Testis (tissue), 3 donors: ENCODE measurements around the gene METAP1D. TPM values are rescaled to one million over a fixed set of nuclear protein-coding genes. Genes with fewer than 3 reads are reported as not detected.

ENCODE experiments used
- DNase-seq: peaks from one replicate; pipeline ENCODE4 v3.0.0-alpha.2; 2019
- H3K27ac ChIP-seq, 2 donors: fragments of 200-600 bp; sonication (generic); one replicate each; pipeline ENCODE4 v1.5.1; 2019
- H3K27me3 ChIP-seq: fragments of 200-600 bp; sonication (generic); one replicate; pipeline ENCODE4 v1.5.1; 2019
- H3K36me3 ChIP-seq: fragments of 200-600 bp; sonication (generic); one replicate; pipeline ENCODE4 v1.5.1; 2017; ENCODE audit warnings: low read depth; ENCODE audit errors: missing control alignments
- H3K4me1 ChIP-seq: fragments of 200-600 bp; sonication (generic); one replicate; pipeline ENCODE4 v1.5.1; 2019
- H3K4me3 ChIP-seq, 2 donors: fragments of 200-600 bp; sonication (generic); one replicate each; pipeline ENCODE4 v1.5.1; 2017 to 2019
- H3K9me3 ChIP-seq: fragments of 200-600 bp; sonication (generic); one replicate; pipeline ENCODE4 v1.5.1; 2017
- CTCF ChIP-seq, 3 experiments: fragments of 450-650 bp in 2 of 3; fragments of 200-600 bp in 1 of 3; sonication (generic) in 1 of 3; IDR thresholded peaks; one replicate each; pipeline ENCODE4 v1.5.1; 2016 to 2019; ENCODE audit warnings: antibody characterized with exemption in 3 of 3, mild to moderate bottlenecking in 2 of 3, moderate library complexity in 1 of 3
- POLR2A ChIP-seq: fragments of 450-650 bp; IDR thresholded peaks from one replicate; pipeline ENCODE4 v1.6.1; 2017; ENCODE audit warnings: antibody characterized with exemption, mild to moderate bottlenecking, moderate library complexity
- WGBS, 2 donors: methylation state at CpG; one replicate each; pipeline ENCODE4 v1.1.5; 2018; 5-methylcytosine and 5-hydroxymethylcytosine counted together
- intact Hi-C: fragments of 100-400 bp; cut with DNase I; formaldehyde crosslinking; loops from one replicate; pipeline ENCODE4 v1.15.1; 2023; ENCODE audit warnings: low total_unique reads
- polyA plus RNA-seq: library from polyadenylated mRNA; stranded (reverse); fragments of 350-450 nt; fragmentation: Illumina TruSeq; extraction: RNeasy Lipid Tissue Mini Kit (QIAGEN cat#74804); gene quantifications from one replicate; pipeline ENCODE4 v1.2.3, GENCODE V29; 2014; ENCODE audit warnings: low read depth, low replicate concordance; ENCODE audit not compliant: insufficient read depth
- total RNA-seq, 2 donors: library from RNA; depleted of rRNA; stranded (reverse); fragments of >200 nt; gene quantifications; one replicate each; pipeline ENCODE4 v1.2.3, GENCODE V29; 2016

The METAP1D gene
- total and polyA plus RNA-seq, 3 donors from 2014 or later: 4.5 to 15.3 (median 13.6) TPM

- no peak for DNase-seq
These were observed 22.2 kb downstream of the METAP1D start for GRCh38 chr2:172021955-172022354.

GRCh38 chr2:172031536-172031935 is 31.8 kb downstream of the METAP1D start:
- no peak overlapping the region for H3K4me3 ChIP-seq

More at GRCh38 chr2:172021955-172022354, 22.2 kb downstream of the METAP1D start:
- Histone ChIP-seq H3K27ac (no peak overlapping the region), H3K4me3 (no peak overlapping the region), H3K4me1 (peaks cover 9% of the 10 kb centered on the region), H3K27me3 (no peaks in the 10 kb centered on the region), H3K36me3 (no peaks in the 10 kb centered on the region), H3K9me3 (no peaks in the 10 kb centered on the region)
- WGBS, 2 donors: 36 to 39% methylated on average over 5 of the region's 5 CpGs
- TF ChIP-seq POLR2A: no peak
- no peak for TF ChIP-seq CTCF (IDR thresholded peaks at IDR 0.05)
- intact Hi-C loops: no loop called here

GRCh38 chr2:172038121-172038520 is 38.4 kb downstream of the METAP1D start:
- Histone ChIP-seq H3K27me3 (no peaks in the 10 kb centered on the region), H3K36me3 (no peaks in the 10 kb centered on the region), H3K9me3 (no peaks in the 10 kb centered on the region), H3K27ac (no peak overlapping the region), H3K4me3 (no peak overlapping the region), H3K4me1 (no peaks in the 10 kb centered on the region)
- no peak for TF ChIP-seq CTCF (IDR thresholded peaks at IDR 0.05)
- TF ChIP-seq POLR2A: no peak
- intact Hi-C loops: no loop called here
- 76 to 83% methylated on average over 3 of the region's 3 CpGs for WGBS, 2 donors
- no peak for DNase-seq

More at GRCh38 chr2:172031536-172031935, 31.8 kb downstream of the METAP1D start:
- no peaks in the 10 kb centered on the region for H3K9me3 ChIP-seq
- no peak for DNase-seq
- no peak for TF ChIP-seq CTCF (IDR thresholded peaks at IDR 0.05)
- no peak for TF ChIP-seq POLR2A
- WGBS, 2 donors: 78 to 85% methylated on average over 4 of the region's 4 CpGs
- no peaks in the 10 kb centered on the region for H3K27me3 ChIP-seq
- H3K4me1 ChIP-seq: no peaks in the 10 kb centered on the region
- intact Hi-C loops: no loop called here
- H3K27ac ChIP-seq: no peak overlapping the region
- no peaks in the 10 kb centered on the region for H3K36me3 ChIP-seq

- Histone ChIP-seq H3K4me3 (no peak overlapping the region), H3K36me3 (no peaks in the 10 kb centered on the region), H3K4me1 (no peaks in the 10 kb centered on the region), H3K27me3 (no peaks in the 10 kb centered on the region), H3K9me3 (no peaks in the 10 kb centered on the region), H3K27ac (no peak overlapping the region)
- WGBS, 2 donors: 89 to 97% methylated on average over 2 of the region's 2 CpGs
- intact Hi-C loops: no loop called here
- DNase-seq: no peak
- TF ChIP-seq POLR2A (no peak), CTCF (IDR thresholded peaks at IDR 0.05) (no peak)
These were observed 38.9 kb downstream of the METAP1D start for GRCh38 chr2:172038604-172039003.

GRCh38 chr2:172039011-172039704 is 39.4 kb downstream of the METAP1D start:
- intact Hi-C loops: no loop called here
- no peaks in the 10 kb centered on the region for H3K36me3 ChIP-seq
- no peak for DNase-seq
- no peaks in the 10 kb centered on the region for H3K4me1 ChIP-seq
- no peaks in the 10 kb centered on the region for H3K27me3 ChIP-seq
- TF ChIP-seq POLR2A (no peak), CTCF (IDR thresholded peaks at IDR 0.05) (no peak)
- H3K27ac ChIP-seq: no peak overlapping the region
- no peak overlapping the region for H3K4me3 ChIP-seq
- no peaks in the 10 kb centered on the region for H3K9me3 ChIP-seq
- 75 to 81% methylated on average over 3 of the region's 3 CpGs for WGBS, 2 donors
